Peyer's patch (tissue), 4 donors: ENCODE measurements around the gene REL. TPM values are rescaled to one million over a fixed set of nuclear protein-coding genes. Genes with fewer than 3 reads are reported as not detected.
"Not testable (repeated sequence)": the region's sequence is repeated elsewhere in the genome, so short reads cannot be mapped to it uniquely, and the experiment has no call there.

ENCODE experiments used
- DNase-seq, 3 donors: peaks; one replicate each; pipeline ENCODE4 v3.0.0-alpha.2; 2017 to 2019
- H3K27ac ChIP-seq, 4 donors: fragments of 200-600 bp; sonication (generic); one replicate each; pipeline ENCODE4 v1.5.1; 2016 to 2019
- H3K27me3 ChIP-seq, 2 donors: fragments of 200-600 bp; sonication (generic); one replicate each; pipeline ENCODE4 v1.5.1; 2019
- H3K36me3 ChIP-seq, 3 donors: fragments of 200-600 bp; sonication (generic); one replicate each; pipeline ENCODE4 v1.5.1; 2016 to 2019
- H3K4me1 ChIP-seq, 4 donors: fragments of 200-600 bp; sonication (generic); one replicate each; pipeline ENCODE4 v1.5.1; 2016 to 2019
- H3K4me3 ChIP-seq, 4 donors: fragments of 200-600 bp; sonication (generic); 1 replicate in 3 of 4; 2 replicates in 1 of 4; pipeline ENCODE4 v1.5.1; 2016 to 2019; ENCODE audit warnings: mild to moderate bottlenecking in 1 of 4
- H3K9me3 ChIP-seq, 4 donors: fragments of 200-600 bp; sonication (generic); one replicate each; pipeline ENCODE4 v1.5.1; 2016 to 2019; ENCODE audit warnings: mild to moderate bottlenecking in 1 of 4
- POLR2A ChIP-seq, 2 donors: fragments of 450-650 bp; IDR thresholded peaks; one replicate each; pipeline ENCODE4 v1.5.1; 2017; ENCODE audit warnings: antibody characterized with exemption in 2 of 2, mild to moderate bottlenecking in 2 of 2, moderate library complexity in 2 of 2
- total RNA-seq, 4 donors: library from RNA; depleted of rRNA; stranded (reverse); fragments of >200 nt; gene quantifications; one replicate each; pipeline ENCODE4 v1.1.0, GENCODE V29; 2016
- TF ChIP-seq, protein P1 (sequence below), 6 experiments: fragments of 450-650 bp in 4 of 6; fragments of 200-600 bp in 2 of 6; sonication (generic) in 1 of 6; IDR thresholded peaks; one replicate each; pipeline ENCODE4 v1.5.1; 2017 to 2019; ENCODE audit warnings: antibody characterized with exemption in 6 of 6, mild to moderate bottlenecking in 3 of 6, moderate library complexity in 1 of 6

REL gene
- total RNA-seq, 4 donors from 2014 or later: 11.7 to 79.2 (median 16.7) TPM

DNA sequence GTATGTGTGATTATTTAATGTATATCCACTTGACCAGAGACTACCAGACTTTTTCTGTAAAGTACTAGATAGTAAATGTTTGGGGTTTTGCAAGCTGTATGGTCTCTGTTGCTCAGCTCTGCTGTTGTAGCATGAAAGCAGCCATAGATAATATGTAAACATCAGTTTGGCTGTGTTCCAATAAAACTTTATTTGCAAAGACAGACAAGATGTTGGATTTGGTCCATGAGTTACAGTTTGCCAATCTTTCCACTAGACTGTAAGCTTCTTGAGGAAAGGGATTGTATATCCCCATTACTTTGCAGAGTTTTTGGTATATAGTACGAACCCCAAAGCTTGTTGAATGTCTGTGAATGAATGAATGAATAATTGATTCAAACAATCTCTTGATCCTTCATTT lies 17.2 kb downstream of the REL start:
- Histone ChIP-seq H3K36me3 (peaks cover 0 to 67% (median 2%) of the 10 kb centered on the region in 3 donors), H3K27me3 (no peaks in the 10 kb centered on the region), H3K4me1 (peaks cover 0 to 9% (median 0%) of the 10 kb centered on the region in 4 donors), H3K27ac (no peak overlapping the region), H3K4me3 (no peak overlapping the region), H3K9me3 (no peaks in the 10 kb centered on the region)
- DNase-seq: no peak
- TF ChIP-seq POLR2A (IDR thresholded peaks at IDR 0.05): no peak
- TF ChIP-seq, protein P1, sequence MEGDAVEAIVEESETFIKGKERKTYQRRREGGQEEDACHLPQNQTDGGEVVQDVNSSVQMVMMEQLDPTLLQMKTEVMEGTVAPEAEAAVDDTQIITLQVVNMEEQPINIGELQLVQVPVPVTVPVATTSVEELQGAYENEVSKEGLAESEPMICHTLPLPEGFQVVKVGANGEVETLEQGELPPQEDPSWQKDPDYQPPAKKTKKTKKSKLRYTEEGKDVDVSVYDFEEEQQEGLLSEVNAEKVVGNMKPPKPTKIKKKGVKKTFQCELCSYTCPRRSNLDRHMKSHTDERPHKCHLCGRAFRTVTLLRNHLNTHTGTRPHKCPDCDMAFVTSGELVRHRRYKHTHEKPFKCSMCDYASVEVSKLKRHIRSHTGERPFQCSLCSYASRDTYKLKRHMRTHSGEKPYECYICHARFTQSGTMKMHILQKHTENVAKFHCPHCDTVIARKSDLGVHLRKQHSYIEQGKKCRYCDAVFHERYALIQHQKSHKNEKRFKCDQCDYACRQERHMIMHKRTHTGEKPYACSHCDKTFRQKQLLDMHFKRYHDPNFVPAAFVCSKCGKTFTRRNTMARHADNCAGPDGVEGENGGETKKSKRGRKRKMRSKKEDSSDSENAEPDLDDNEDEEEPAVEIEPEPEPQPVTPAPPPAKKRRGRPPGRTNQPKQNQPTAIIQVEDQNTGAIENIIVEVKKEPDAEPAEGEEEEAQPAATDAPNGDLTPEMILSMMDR (IDR thresholded peaks at IDR 0.05): no peak

DNA sequence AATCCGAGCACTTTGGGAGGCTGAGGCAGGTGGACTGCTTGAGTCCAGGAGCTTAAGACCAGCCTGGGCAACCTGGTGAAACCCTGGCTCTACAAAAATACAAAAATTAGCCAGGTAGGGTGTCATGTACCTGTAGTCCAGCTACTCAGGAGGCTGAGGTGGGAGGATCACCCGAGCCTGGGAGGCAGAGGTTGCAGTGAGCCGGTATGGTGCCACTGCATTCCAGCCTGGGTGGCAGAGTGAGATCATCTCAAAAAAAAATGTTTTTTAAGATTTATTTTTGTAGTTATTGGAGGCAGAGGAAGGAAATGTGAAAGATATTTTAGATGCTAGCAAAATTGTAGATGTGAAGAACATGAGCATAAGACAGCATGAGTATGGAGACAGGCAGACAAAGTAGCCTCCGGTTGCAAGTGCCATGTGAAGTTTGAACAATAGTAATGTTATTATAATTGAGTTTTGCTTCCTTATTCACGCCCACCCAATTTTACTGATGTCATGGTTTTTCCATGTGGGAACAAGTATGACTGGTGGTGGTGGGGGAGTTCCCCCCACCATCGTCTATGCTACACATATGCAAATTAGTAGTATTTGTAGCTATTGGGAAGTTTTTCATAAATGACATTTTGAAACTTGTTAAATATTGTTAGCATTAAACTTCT lies 18.0 kb downstream of the REL start:
- DNase-seq: no peak
- peaks cover 0 to 67% (median 2%) of the 10 kb centered on the region in 3 donors for H3K36me3 ChIP-seq
- no peaks in the 10 kb centered on the region for H3K27me3 ChIP-seq
- peak overlapping the region in 1 of 4 donors; percentile 7 for H3K27ac ChIP-seq
- H3K9me3 ChIP-seq: no peaks in the 10 kb centered on the region
- TF ChIP-seq, protein P1 (IDR thresholded peaks at IDR 0.05): no peak
- no peak for TF ChIP-seq POLR2A (IDR thresholded peaks at IDR 0.05)
- H3K4me1 ChIP-seq: peaks cover 0 to 9% (median 0%) of the 10 kb centered on the region in 4 donors
- no peak overlapping the region for H3K4me3 ChIP-seq

GRCh38 chr2:60899892-60900249 lies 18.5 kb downstream of the REL start:
- no peaks in the 10 kb centered on the region for H3K9me3 ChIP-seq
- H3K4me3 ChIP-seq: no peak overlapping the region
- H3K27ac ChIP-seq: peak overlapping the region in 1 of 4 donors; percentile 7
- peaks cover 0 to 69% (median 2%) of the 10 kb centered on the region in 3 donors for H3K36me3 ChIP-seq
- TF ChIP-seq, protein P1 (IDR thresholded peaks at IDR 0.05): no peak
- no peak for TF ChIP-seq POLR2A (IDR thresholded peaks at IDR 0.05)
- H3K4me1 ChIP-seq: peaks cover 0 to 9% (median 0%) of the 10 kb centered on the region in 4 donors
- no peak for DNase-seq
- no peaks in the 10 kb centered on the region for H3K27me3 ChIP-seq

- not testable (repeated sequence) for H3K4me3 ChIP-seq, DNase-seq, H3K27ac ChIP-seq, H3K27me3 ChIP-seq, H3K9me3 ChIP-seq, H3K4me1 ChIP-seq
- peaks cover 0 to 65% (median 0%) of the 10 kb centered on the region in 3 donors for H3K36me3 ChIP-seq
These were observed 19.9 kb downstream of the REL start for GRCh38 chr2:60901296-60901695.

GRCh38 chr2:60905867-60906266 lies 24.5 kb downstream of the REL start:
- H3K4me1 ChIP-seq, H3K27me3 ChIP-seq, H3K27ac ChIP-seq, DNase-seq, H3K4me3 ChIP-seq, H3K9me3 ChIP-seq: not testable (repeated sequence)
- peaks cover 0 to 52% (median 0%) of the 10 kb centered on the region in 3 donors for H3K36me3 ChIP-seq

- H3K9me3 ChIP-seq: no peaks in the 10 kb centered on the region
- H3K36me3 ChIP-seq: peaks cover 0 to 52% (median 0%) of the 10 kb centered on the region in 3 donors
- DNase-seq: no peak
- no peaks in the 10 kb centered on the region for H3K4me1 ChIP-seq
- no peak for TF ChIP-seq POLR2A (IDR thresholded peaks at IDR 0.05)
- TF ChIP-seq, protein P1 (IDR thresholded peaks at IDR 0.05): no peak
- no peaks in the 10 kb centered on the region for H3K27me3 ChIP-seq
- no peak overlapping the region for H3K27ac ChIP-seq
- H3K4me3 ChIP-seq: no peak overlapping the region
These were observed 25.0 kb downstream of the REL start for GRCh38 chr2:60906395-60906794.

GRCh38 chr2:60907329-60907728 lies 26.0 kb downstream of the REL start:
- H3K4me1 ChIP-seq: no peaks in the 10 kb centered on the region
- TF ChIP-seq, protein P1 (IDR thresholded peaks at IDR 0.05): no peak
- no peak for TF ChIP-seq POLR2A (IDR thresholded peaks at IDR 0.05)
- H3K27me3 ChIP-seq: no peaks in the 10 kb centered on the region
- DNase-seq: no peak
- no peak overlapping the region for H3K4me3 ChIP-seq
- no peak overlapping the region for H3K27ac ChIP-seq
- no peaks in the 10 kb centered on the region for H3K9me3 ChIP-seq
- peaks cover 0 to 45% (median 0%) of the 10 kb centered on the region in 3 donors for H3K36me3 ChIP-seq
